HEK293 (cell line): ENCODE data around the gene ARHGAP4.
A peak's percentile ranks its signal among the peaks of the same experiment; 100 is the strongest.

Experiments
- CTCF ChIA-PET: fragments of 350-600 bp; formaldehyde crosslinking; extraction: SDS; loops from one replicate; lab custom pipeline; 2021; ENCODE audit warnings: antibody characterized with exemption; lab: Yijun Ruan, JAX
- POLR2A ChIA-PET: fragments of 300-600 bp; formaldehyde crosslinking; extraction: SDS; loops from one replicate; lab custom pipeline; 2020; ENCODE audit warnings: antibody characterized with exemption, inconsistent platforms; lab: Yijun Ruan, JAX
- H3K27ac ChIP-seq: fragments of 200-500 bp; sonication (Bioruptor generic); 2 replicates; pipeline ENCODE4 v1.5.1; 2014; ENCODE audit warnings: low read depth, low read length, control low read depth, inconsistent platforms; ENCODE audit errors: extremely low read depth
- H3K36me3 ChIP-seq, 2 experiments: fragments of 200-500 bp in 1 of 2; sonication (Bioruptor generic) in 1 of 2; 1 replicate in 1 of 2; 2 replicates in 1 of 2; pipeline ENCODE4 v1.5.1; 2014 to 2017; ENCODE audit warnings: inconsistent platforms in 2 of 2, low read length in 2 of 2; ENCODE audit not compliant: control insufficient read depth in 2 of 2, insufficient read depth in 1 of 2
- H3K4me1 ChIP-seq: fragments of 200-500 bp; sonication (Bioruptor generic); 2 replicates; pipeline ENCODE4 v1.5.1; 2014; ENCODE audit warnings: mild to moderate bottlenecking, low read length, inconsistent platforms; ENCODE audit not compliant: control insufficient read depth, insufficient read depth
- H3K4me3 ChIP-seq: 2 replicates; pipeline ENCODE4 v1.5.1; 2011; ENCODE audit warnings: low read depth, mild to moderate bottlenecking, control low read depth, low read length, moderate library complexity
- H3K9me3 ChIP-seq: fragments of 200-500 bp; sonication (Bioruptor generic); 2 replicates; pipeline ENCODE4 v1.5.1; 2014; ENCODE audit warnings: low read depth, low read length, inconsistent platforms; ENCODE audit not compliant: control insufficient read depth, insufficient read depth
- REPIN1 ChIP-seq: fragments of 450-650 bp; formaldehyde crosslinking; IDR thresholded peaks from 2 replicates; pipeline ENCODE4 v1.5.1; 2017; ENCODE audit warnings: missing biosample characterization, missing genetic modification characterization, low read depth
- SP7 ChIP-seq: fragments of 450-650 bp; formaldehyde crosslinking; IDR thresholded peaks from 2 replicates; pipeline ENCODE4 v1.5.1; 2016; ENCODE audit warnings: missing biosample characterization, missing genetic modification characterization
- ZNF214 ChIP-seq: fragments of 450-650 bp; formaldehyde crosslinking; IDR thresholded peaks from 2 replicates; pipeline ENCODE4 v1.5.1; 2017; ENCODE audit warnings: missing biosample characterization, mild to moderate bottlenecking, missing genetic modification characterization, borderline replicate concordance
- ZNF416 ChIP-seq: fragments of 450-650 bp; formaldehyde crosslinking; IDR thresholded peaks from 2 replicates; pipeline ENCODE4 v1.5.1; 2016; ENCODE audit warnings: missing biosample characterization, missing genetic modification characterization
- ZNF449 ChIP-seq: fragments of 450-650 bp; formaldehyde crosslinking; IDR thresholded peaks from 2 replicates; pipeline ENCODE4 v1.5.1; 2017; ENCODE audit warnings: missing biosample characterization, mild to moderate bottlenecking, missing genetic modification characterization, moderate library complexity
- ZNF488 ChIP-seq: fragments of 450-650 bp; formaldehyde crosslinking; IDR thresholded peaks from 2 replicates; pipeline ENCODE4 v1.5.1; 2016; ENCODE audit warnings: missing biosample characterization, missing genetic modification characterization
- ZNF560 ChIP-seq: fragments of 450-650 bp; formaldehyde crosslinking; IDR thresholded peaks from 2 replicates; pipeline ENCODE4 v1.5.1; 2017; ENCODE audit warnings: missing biosample characterization, missing genetic modification characterization, borderline replicate concordance
- ZNF561 ChIP-seq: fragments of 450-650 bp; IDR thresholded peaks from 2 replicates; pipeline ENCODE4 v1.5.1; 2018; ENCODE audit warnings: missing biosample characterization, missing genetic modification characterization, borderline replicate concordance
- ZNF571 ChIP-seq: fragments of 450-650 bp; formaldehyde crosslinking; IDR thresholded peaks from 2 replicates; pipeline ENCODE4 v1.5.0; 2017; ENCODE audit warnings: missing biosample characterization, missing genetic modification characterization
- ZNF623 ChIP-seq: fragments of 450-650 bp; formaldehyde crosslinking; IDR thresholded peaks from 2 replicates; pipeline ENCODE4 v1.5.1; 2016; ENCODE audit warnings: missing biosample characterization, missing genetic modification characterization
- ZNF624 ChIP-seq: fragments of 450-650 bp; formaldehyde crosslinking; IDR thresholded peaks from 2 replicates; pipeline ENCODE4 v1.5.1; 2017; ENCODE audit warnings: missing biosample characterization, missing genetic modification characterization
- ZSCAN5A ChIP-seq: fragments of 450-650 bp; formaldehyde crosslinking; IDR thresholded peaks from 2 replicates; pipeline ENCODE4 v1.5.1; 2016; ENCODE audit warnings: missing biosample characterization, missing genetic modification characterization
- TF ChIP-seq, protein P1 (sequence below): fragments of 450-650 bp; formaldehyde crosslinking; IDR thresholded peaks from 2 replicates; pipeline ENCODE4 v1.5.1; 2016; ENCODE audit warnings: missing biosample characterization, missing genetic modification characterization
- TF ChIP-seq, protein P2 (sequence below): fragments of 450-650 bp; formaldehyde crosslinking; IDR thresholded peaks from 2 replicates; pipeline ENCODE4 v1.5.1; 2016; ENCODE audit warnings: missing biosample characterization, missing genetic modification characterization
- TF ChIP-seq, protein P3 (sequence below): fragments of 450-650 bp; formaldehyde crosslinking; IDR thresholded peaks from 2 replicates; pipeline ENCODE4 v1.5.1; 2016; ENCODE audit warnings: missing biosample characterization, missing genetic modification characterization
- TF ChIP-seq, protein P4 (sequence below): fragments of 450-650 bp; formaldehyde crosslinking; conservative IDR thresholded peaks from 2 replicates; pipeline ENCODE4 v1.5.1; 2016; ENCODE audit warnings: low read depth, missing biosample characterization, missing genetic modification characterization

Gene ARHGAP4

DNA sequence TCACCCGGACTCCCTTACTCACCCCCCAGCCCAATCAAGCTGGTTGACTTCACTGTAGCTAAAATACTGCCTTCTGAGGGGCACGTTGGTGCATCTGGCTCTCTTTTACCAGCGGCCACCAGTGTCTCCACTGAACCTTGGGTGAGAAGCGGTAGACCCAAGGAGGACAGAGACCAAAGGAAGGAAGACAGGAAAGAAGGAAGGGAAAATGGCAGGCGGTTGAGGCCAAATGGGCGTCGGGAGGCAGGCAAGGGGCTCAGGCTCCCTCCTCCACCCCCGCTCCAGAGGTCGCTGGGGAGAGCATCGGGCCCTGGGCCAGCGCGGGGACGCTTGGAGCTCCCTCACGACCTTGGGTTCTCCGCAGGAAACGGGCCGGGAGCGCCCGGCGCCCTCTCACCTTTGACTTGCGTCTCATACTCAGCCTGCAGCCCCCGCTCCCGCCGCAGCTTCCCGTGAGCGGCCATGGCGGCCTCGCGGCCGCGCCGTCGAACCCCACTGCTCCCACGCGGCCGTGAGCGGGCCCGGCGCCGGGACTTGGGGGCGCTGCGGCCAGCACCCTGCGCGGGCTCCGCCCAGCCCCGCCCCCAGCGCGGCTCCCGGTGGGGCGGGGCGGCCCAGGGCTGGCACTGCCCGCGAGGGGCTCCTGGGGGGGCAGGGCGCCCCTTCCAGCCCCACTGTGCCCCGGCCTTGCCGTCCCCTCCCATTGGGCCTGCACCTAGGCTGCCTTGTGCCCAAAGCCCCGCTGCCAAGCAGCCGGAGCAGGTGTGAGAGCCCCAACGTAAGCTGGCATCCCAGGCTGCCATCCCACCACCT, at the start of gene ARHGAP4:
TSS of gene ARHGAP4 (minus strand) at position 526 of the 813 bp plus-strand sequence. CDS start at position 464, 62 bp downstream.
- POLR2A ChIA-PET: interaction anchor here (0.5 to 4.2 kb wide), 10 partner anchors 8 to 132 kb away, joined by 4 to 67 read pairs (median 6); partner anchors contain the start of genes HCFC1, IDH3G, NAA10 and SSR4
- peaks cover 0 to 20% of the 10 kb centered on the region in 2 experiments; a peak in 2 of 3 replicates for H3K36me3 ChIP-seq
- CTCF ChIA-PET: interaction anchor here (1.1 to 14.7 kb wide), 6 partner anchors 8 to 258 kb away, joined by 3 to 267 read pairs (median 46); partner anchors contain the start of gene RENBP
- peaks cover 10% of the 10 kb centered on the region for H3K4me1 ChIP-seq
- H3K4me3 ChIP-seq: no peak within 1 kb of the TSS
- H3K9me3 ChIP-seq: no peaks in the 10 kb centered on the region
- TF ChIP-seq ZNF214 (no peak), ZNF561 (tag by site-specific recombination) (no peak), ZNF571 (tag by site-specific recombination) (no peak), SP7 (no peak), ZNF488 (no peak), ZNF449 (tag by site-specific recombination) (no peak), ZNF624 (no peak), REPIN1 (no peak), ZSCAN5A (tag by site-specific recombination) (no peak)
- TF ChIP-seq, protein P1, sequence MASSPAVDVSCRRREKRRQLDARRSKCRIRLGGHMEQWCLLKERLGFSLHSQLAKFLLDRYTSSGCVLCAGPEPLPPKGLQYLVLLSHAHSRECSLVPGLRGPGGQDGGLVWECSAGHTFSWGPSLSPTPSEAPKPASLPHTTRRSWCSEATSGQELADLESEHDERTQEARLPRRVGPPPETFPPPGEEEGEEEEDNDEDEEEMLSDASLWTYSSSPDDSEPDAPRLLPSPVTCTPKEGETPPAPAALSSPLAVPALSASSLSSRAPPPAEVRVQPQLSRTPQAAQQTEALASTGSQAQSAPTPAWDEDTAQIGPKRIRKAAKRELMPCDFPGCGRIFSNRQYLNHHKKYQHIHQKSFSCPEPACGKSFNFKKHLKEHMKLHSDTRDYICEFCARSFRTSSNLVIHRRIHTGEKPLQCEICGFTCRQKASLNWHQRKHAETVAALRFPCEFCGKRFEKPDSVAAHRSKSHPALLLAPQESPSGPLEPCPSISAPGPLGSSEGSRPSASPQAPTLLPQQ (tag by site-specific recombination): no peak
- TF ChIP-seq, protein P2, sequence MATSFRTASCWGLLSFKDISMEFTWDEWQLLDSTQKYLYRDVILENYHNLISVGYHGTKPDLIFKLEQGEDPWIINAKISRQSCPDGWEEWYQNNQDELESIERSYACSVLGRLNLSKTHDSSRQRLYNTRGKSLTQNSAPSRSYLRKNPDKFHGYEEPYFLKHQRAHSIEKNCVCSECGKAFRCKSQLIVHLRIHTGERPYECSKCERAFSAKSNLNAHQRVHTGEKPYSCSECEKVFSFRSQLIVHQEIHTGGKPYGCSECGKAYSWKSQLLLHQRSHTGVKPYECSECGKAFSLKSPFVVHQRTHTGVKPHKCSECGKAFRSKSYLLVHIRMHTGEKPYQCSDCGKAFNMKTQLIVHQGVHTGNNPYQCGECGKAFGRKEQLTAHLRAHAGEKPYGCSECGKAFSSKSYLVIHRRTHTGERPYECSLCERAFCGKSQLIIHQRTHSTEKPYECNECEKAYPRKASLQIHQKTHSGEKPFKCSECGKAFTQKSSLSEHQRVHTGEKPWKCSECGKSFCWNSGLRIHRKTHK (tag by site-specific recombination): no peak
- TF ChIP-seq, protein P3, sequence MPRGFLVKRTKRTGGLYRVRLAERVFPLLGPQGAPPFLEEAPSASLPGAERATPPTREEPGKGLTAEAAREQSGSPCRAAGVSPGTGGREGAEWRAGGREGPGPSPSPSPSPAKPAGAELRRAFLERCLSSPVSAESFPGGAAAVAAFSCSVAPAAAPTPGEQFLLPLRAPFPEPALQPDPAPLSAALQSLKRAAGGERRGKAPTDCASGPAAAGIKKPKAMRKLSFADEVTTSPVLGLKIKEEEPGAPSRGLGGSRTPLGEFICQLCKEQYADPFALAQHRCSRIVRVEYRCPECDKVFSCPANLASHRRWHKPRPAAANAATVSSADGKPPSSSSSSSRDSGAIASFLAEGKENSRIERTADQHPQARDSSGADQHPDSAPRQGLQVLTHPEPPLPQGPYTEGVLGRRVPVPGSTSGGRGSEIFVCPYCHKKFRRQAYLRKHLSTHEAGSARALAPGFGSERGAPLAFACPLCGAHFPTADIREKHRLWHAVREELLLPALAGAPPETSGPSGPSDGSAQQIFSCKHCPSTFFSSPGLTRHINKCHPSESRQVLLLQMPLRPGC: no peak
- H3K27ac ChIP-seq: no peak within 1 kb of the TSS; the same call in 1 of the 2 replicates

GRCh38 chrX:153974726-153975286, 48.7 kb upstream of the ARHGAP4 start:
- peaks cover 6% of the 10 kb centered on the region; the same call in 1 of the 2 replicates for H3K4me1 ChIP-seq
- no peaks in the 10 kb centered on the region for H3K9me3 ChIP-seq
- H3K36me3 ChIP-seq: no peaks in the 10 kb centered on the region
- H3K27ac ChIP-seq: no peak overlapping the region
- ChIA-PET CTCF (interaction anchor here (0.6 to 2.2 kb wide), 2 partner anchors 28 to 366 kb away, joined by 5 to 6 read pairs; no protein-coding TSS in a partner anchor), POLR2A (interaction anchor here (1.7 kb wide), 1 partner anchor 46 kb away, joined by 10 read pairs; no protein-coding TSS in a partner anchor)
- no peak overlapping the region for H3K4me3 ChIP-seq
- TF ChIP-seq, protein P4, sequence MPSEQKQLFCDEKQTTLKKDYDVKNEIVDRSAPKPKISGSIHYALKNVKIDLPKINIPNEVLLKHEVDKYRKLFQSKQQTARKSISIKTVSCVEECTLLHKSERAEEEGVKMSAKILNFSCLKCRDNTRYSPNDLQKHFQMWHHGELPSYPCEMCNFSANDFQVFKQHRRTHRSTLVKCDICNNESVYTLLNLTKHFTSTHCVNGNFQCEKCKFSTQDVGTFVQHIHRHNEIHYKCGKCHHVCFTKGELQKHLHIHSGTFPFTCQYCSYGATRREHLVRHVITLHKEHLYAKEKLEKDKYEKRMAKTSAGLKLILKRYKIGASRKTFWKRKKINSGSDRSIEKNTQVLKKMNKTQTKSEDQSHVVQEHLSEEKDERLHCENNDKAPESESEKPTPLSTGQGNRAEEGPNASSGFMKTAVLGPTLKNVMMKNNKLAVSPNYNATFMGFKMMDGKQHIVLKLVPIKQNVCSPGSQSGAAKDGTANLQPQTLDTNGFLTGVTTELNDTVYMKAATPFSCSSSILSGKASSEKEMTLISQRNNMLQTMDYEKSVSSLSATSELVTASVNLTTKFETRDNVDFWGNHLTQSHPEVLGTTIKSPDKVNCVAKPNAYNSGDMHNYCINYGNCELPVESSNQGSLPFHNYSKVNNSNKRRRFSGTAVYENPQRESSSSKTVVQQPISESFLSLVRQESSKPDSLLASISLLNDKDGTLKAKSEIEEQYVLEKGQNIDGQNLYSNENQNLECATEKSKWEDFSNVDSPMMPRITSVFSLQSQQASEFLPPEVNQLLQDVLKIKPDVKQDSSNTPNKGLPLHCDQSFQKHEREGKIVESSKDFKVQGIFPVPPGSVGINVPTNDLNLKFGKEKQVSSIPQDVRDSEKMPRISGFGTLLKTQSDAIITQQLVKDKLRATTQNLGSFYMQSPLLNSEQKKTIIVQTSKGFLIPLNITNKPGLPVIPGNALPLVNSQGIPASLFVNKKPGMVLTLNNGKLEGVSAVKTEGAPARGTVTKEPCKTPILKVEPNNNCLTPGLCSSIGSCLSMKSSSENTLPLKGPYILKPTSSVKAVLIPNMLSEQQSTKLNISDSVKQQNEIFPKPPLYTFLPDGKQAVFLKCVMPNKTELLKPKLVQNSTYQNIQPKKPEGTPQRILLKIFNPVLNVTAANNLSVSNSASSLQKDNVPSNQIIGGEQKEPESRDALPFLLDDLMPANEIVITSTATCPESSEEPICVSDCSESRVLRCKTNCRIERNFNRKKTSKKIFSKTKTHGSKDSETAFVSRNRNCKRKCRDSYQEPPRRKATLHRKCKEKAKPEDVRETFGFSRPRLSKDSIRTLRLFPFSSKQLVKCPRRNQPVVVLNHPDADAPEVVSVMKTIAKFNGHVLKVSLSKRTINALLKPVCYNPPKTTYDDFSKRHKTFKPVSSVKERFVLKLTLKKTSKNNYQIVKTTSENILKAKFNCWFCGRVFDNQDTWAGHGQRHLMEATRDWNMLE (tag by site-specific recombination): no peak
- TF ChIP-seq, protein P1 (tag by site-specific recombination): peak; percentile 61
- TF ChIP-seq ZNF560 (tag by site-specific recombination): no peak
- TF ChIP-seq ZNF416 (tag by site-specific recombination): no peak
- TF ChIP-seq ZNF623: no peak
